DOHH2 (cell line): ENCODE results near the gene RASIP1.

Source experiments
- CTCF ChIP-seq: fragments of 200-600 bp; sonication (generic); IDR thresholded peaks from one replicate; pipeline ENCODE4 v1.5.1; 2014; ENCODE audit warnings: antibody characterized with exemption, mild to moderate bottlenecking, low read depth, low read length; ENCODE audit not compliant: poor library complexity, severe bottlenecking
- EZH2phosphoT487 ChIP-seq: fragments of 200-600 bp; sonication (generic); IDR thresholded peaks from 2 replicates; pipeline ENCODE4 v1.6.1; 2017; ENCODE audit warnings: borderline replicate concordance, mild to moderate bottlenecking, antibody characterized with exemption, low read length, moderate library complexity, mixed read lengths

GRCh38 chr19:48672994-48673393, 67.4 kb downstream of the RASIP1 start, which contains the start of gene NTN5:
- TF ChIP-seq CTCF (no peak), EZH2phosphoT487 (no peak)
